GM21723 (cell line): ENCODE results near the gene CYTH1.

Source experiments
- ATAC-seq: cut with Tn5 transposase; IDR thresholded peaks from one replicate; pipeline ENCODE4 v1.9.1; 2021; ENCODE audit warnings: mild to moderate bottlenecking, moderate library complexity; ENCODE audit not compliant: unreplicated experiment

Gene CYTH1

DNA sequence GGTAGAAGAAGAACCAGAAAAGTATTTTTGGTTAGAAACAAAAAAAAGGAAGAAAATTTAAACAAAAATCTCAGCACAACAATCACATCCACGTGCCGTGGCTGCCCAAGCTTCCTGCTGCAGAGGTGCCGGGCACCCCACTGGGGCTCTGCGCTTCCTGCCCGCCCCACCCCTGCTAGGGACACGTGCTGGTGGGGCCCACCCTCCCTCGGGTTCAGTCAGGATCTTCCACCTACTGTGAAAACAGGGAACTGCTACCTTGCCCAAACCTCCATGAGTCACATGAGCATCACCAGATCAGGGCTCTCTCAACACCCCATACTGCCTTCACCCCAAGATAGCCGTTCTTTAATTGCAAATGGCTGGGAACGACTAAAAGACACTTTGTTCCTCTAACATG, 24.4 kb upstream of the CYTH1 start:
- ATAC-seq = no peak

- ATAC-seq = no peak
Observed at GRCh38 chr17:78805301-78805700, 23.2 kb upstream of the CYTH1 start.

- no peak for ATAC-seq
Observed at GRCh38 chr17:78804777-78805176, 22.7 kb upstream of the CYTH1 start.

GRCh38 chr17:78803186-78803845, 21.2 kb upstream of the CYTH1 start:
- ATAC-seq = no peak

DNA sequence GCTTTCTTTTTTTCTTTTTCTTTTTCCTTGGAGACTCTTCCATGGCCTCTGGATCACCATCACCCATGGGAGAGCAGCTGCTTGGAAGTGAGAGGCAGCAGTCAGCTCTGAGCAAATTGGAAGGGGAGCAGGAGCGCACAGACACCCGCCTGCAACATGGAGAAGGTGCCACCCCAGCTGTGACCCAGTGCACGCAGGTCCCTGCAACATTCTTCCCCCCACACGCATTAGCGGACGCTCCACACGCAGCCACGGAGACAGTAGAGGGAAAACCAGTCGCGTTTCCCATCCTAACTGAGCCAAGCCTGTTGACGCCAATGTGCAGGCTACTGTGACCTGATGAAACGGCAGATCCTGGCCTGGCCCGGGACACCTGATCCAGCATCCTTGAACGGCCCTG, 20.4 kb upstream of the CYTH1 start:
- no peak for ATAC-seq

DNA sequence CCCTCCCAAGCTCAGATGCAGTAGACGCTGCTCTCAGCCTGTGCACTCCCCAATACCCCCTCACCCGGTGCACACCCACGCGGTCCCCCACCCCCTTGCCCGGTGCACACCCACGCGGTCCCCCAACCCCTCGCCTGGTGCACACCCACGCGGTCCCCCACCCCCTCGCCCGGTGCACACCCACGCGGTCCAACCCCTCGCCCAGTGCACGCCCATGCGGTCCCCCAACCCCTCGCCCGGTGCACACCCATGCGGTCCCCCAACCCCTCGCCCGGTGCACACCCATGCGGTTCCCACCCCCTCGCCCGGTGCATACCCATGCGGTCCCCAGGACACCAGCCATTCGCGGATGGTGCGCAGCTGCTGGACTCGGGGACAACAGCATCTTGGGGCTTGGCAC, 19.9 kb upstream of the CYTH1 start:
- ATAC-seq = no peak

DNA sequence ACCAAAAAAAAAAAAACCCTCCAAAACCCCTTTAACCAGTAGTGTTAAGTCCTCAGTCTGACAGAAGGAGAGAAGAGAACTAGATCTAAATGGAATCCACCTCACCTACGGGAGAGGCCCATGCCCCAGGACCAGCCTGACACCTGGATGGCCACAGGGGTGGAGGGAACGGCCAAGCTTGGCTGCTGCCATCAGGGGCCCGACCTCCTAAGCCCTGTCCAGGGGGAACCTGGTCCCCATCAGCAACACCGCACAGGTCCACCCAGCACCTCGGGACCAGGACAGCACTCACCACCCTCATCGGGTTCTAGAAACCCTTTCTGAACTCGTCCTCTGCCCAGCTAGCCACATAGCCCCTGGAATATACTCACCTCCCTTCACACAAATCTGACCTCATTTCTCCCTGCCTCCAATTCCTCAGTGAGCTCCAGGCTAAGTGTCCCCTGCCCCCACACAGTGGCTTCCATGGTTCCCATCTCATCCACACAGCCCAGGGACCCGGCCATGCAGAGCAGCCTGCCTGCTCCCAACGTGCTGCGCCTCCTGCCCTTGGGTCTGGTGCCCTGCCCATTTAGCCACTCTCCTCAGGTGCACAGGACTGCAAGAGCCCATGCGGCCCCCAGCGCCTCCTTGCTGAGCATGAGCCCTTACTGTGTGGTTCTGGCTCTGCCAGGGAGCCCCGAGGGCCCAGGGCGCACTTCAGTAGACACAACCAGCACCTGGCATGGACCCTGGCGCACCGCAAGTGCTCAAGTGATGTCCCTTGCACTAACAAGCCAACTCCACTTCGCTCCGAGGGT, 18.3 kb upstream of the CYTH1 start:
- ATAC-seq = no peak

GRCh38 chr17:78798695-78799559, 16.9 kb upstream of the CYTH1 start:
- ATAC-seq = no peak

DNA sequence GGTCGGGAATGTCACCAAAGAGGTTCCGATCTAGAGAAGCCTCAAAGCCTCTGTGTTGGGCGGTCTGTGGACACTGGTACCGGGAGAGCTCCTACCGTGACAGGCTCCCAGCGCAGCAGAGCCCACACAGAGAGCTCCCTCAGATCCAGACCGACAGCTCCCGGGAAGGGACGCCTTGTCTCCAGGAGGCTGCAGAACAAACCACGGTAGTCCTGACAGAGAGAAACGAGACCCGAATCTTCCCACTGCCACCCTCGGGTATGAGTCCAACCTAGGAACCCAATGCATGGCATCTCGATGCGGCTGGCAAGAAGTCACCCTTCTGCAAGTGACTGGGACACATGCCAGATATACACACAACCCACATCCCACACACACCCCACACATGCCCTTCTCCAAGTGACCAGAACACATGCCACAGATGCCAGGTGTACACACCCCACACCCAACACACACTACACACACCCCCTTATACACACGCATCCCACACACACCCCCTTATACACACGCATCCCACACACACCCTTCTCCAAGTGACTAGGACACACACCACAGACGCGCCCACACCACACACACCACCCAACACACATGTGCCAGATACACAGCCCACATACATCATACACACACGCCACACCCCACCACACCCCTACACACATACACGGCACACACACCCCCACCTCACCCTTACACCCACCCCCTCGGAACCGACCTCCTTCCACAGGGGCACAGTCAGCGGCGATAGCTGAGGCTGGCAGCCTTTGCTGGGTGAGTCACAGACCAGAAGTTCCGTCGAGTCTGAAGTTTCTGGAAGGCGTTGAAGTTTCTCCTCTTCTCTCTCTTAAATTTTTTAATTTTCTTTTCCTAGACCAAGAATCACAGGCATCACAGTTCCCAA, 15.9 kb upstream of the CYTH1 start:
- ATAC-seq = no peak

- no peak for ATAC-seq
Observed at GRCh38 chr17:78797213-78797612, 15.1 kb upstream of the CYTH1 start.

- no peak for ATAC-seq
Observed at GRCh38 chr17:78796517-78796900, 14.4 kb upstream of the CYTH1 start.

GRCh38 chr17:78795861-78796516, 13.9 kb upstream of the CYTH1 start:
- ATAC-seq = no peak

DNA sequence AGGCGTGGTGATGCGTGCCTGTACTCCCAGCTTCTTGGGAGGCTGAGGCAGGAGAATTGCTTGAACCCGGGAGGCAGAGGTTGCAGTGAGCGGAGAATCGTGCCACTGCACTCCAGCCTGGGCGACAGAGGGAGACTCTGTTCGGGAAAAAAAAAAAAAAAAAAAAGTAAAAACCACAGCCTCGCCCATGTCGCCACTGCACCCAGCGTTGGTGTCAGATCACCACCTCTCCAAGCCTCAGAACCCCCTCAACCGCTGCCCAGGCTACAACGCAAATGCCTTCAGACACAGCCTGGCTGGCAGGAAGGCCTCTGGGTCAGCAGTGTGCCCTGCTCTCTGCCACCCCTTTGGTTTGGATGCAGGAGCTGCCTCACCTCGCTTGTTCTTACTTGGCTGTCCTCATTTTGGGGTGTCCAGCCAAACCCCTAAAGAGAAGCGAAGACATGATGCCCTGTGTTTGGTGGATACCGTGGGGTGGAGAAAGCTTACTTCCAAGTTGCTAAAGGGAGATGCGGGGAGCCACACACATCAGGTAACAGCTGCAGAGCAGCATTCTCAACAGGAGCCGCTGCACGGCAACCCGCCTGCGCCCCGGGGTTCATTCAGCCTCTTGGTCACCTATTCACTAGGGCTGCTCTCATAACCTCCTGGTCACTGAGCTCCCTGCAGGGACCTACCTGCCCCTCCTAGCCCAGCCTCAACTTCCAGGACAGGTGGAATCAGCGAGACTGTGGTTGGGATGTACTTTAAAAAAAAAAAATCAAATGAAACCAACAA, 13.0 kb upstream of the CYTH1 start:
- no peak for ATAC-seq

GRCh38 chr17:78794399-78794798, 12.3 kb upstream of the CYTH1 start:
- ATAC-seq = no peak

- ATAC-seq = no peak
Observed at GRCh38 chr17:78793968-78794367, 11.9 kb upstream of the CYTH1 start.

DNA sequence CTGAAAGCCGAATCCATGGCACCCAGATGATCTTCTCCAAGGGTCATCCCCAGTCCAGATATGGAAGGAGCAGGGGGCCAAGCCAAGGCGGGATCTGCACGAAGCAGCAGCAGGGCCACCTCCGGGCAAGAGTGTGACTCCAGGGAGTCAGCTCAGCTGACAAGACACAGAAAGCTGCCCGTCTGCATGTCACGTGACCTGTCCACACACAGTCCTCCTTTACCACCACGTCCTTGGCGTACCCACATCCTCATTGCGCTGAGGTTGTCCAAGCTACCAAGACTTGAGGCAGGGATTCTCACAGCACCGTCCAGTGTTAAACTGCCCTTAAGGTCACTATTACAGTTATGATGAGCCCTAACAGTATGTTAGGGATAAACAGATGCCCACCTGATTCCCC, 11.3 kb upstream of the CYTH1 start:
- ATAC-seq = no peak

DNA sequence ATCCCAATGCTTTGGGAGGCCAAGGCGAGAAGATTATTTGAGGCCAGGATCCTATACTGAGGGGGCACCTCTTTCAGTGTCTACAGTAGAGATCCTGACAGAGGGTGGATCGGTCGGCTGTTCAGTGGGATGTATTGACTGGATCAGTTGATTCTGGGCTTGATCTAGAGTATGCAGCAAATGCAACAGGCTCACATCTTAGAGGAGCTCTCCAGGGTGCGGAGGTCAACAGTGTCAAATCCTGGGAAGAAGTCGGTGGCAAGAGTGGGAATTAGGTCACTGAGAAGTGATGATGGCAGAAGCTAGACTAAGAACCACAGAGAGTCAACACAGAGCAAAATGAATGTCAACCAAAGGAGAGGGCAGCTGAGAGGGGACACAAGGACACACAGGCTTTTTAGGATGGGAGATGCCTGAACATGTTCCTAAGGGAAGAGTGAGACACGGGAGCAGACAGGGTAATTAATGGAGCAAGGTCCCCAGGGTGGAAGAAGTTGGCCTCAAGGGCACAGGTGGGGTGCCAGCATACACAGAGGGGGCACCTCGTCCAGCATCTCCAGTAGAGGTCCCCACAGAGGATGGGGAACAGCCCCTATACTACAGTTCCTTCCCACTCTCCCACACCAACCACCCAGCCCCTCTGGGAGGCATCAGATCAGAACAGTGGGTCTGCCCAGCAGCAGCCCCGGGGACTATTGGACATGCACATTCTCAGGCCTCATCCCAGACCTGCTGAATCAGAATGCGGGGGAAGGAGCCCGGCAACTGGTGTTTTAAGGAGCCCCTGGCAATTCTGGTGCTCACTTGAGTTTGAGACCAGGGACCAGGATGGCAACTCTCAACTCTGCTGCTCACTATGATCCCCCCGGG, 10.0 kb upstream of the CYTH1 start:
- ATAC-seq = no peak

DNA sequence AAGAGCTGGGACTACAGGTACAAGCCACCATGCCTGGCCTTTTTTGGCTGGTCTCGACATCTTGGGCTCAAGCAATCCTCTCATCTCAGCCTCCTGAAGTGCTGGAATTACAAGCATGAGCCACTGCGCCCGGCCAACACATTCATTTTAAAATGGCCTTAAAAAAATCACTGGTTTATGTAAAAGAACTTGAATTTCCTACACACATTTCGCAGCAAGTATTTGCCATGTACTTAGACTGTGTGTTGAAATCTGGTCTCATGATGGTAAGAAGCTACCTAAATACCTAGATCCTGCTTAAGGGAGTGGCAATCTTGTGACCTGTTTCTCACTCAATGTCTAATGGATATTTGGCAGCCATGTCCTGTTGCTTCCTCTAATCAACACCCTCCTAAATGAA, 8.5 kb upstream of the CYTH1 start:
- ATAC-seq = no peak
